Cardiac septum (tissue), 1 donor: ENCODE measurements around the gene GNAS-AS1. TPM values are rescaled to one million over a fixed set of nuclear protein-coding genes. Genes with fewer than 3 reads are reported as not detected.

ENCODE experiments used
- DNase-seq: peaks from one replicate; pipeline ENCODE4 v3.0.0-alpha.2; 2020; ENCODE audit warnings: low spot score
- intact Hi-C: fragments of 100-400 bp; cut with DNase I; formaldehyde crosslinking; loops from one replicate; pipeline ENCODE4 v1.14.0; 2022
- total RNA-seq: library from RNA; stranded (reverse); fragmentation: NEBNext Ultra II Directional; extraction: Animal tissue kit (Norgen Biotek cat#: 25700); gene quantifications from one replicate; pipeline ENCODE4 v1.2.1, GENCODE V29; 2021
- donor health status: DM: no; HTN: no; CAD: no.

Gene GNAS-AS1
- total RNA-seq, 1 donor from 2014 or later: 0.75 TPM

- intact Hi-C loops: loop anchor here (5.0 kb wide), 2 partner anchors 534 to 629 kb away; no protein-coding TSS in a partner anchor
- DNase-seq: no peak
Measured at GRCh38 chr20:58868795-58869194, 18.1 kb upstream of the GNAS-AS1 start.

DNA sequence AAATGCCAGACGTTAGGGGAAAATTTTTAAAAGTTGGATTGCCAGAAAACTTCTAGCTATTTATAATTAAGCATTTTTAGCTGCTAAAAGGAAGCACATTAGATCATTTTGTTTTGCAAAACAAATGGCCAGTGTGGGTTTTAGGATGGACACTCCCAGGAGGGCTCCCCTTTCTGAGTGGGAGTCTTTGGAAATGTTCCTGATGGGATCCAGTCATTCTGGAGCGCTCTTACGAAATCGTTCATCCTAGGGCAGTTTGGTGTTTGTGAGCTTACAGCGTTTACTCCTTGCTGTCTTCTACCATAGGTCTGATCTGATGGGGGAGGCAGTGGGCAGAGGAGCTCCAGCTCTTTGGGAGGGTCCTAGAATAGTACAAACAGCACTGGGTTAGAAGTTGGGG lies 16.5 kb upstream of the GNAS-AS1 start:
- DNase-seq: no peak
- intact Hi-C loops: loop anchor here (5.0 kb wide), 2 partner anchors 535 to 630 kb away; no protein-coding TSS in a partner anchor

DNA sequence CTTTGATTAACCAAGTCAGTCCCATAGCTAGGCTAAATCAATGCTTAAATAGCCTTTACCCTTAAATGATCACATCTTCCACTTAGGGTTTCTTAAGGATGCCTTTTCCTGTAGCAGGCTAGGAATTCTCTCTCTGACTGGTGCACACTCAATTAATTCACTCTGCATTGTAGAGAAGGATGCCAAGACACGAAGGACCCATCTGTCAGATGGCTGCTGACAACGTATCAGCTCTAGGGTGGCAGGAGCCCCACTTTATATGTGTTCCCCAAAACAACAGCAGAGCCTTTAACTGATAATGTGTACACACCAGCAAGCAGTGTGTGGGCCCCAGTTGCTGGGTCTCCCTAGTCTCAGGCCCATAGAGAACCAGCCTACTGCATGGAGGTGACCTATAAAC lies 15.1 kb upstream of the GNAS-AS1 start:
- intact Hi-C loops: loop anchor here (5.0 kb wide), 2 partner anchors 536 to 631 kb away; no protein-coding TSS in a partner anchor
- DNase-seq: no peak

DNA sequence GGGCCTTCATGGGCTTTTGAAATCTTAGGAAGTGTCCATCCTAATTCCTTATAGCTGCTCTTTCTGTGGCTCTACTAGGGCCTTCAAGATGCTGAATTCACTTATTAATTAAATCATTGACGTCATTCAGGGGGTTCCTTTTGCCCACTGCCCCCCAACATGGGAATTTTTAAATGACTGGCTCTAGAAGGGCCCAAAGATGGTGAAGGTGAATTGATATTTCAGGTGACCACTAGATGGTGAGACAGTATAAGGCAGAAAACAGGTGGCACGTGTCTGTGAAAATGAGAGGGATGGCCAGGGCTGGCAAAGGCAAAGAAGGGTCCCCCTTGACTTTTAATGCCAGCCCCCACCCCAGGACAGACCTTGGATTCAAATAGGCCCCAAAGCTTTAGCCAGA lies 13.6 kb upstream of the GNAS-AS1 start:
- intact Hi-C loops: no loop called here
- DNase-seq: no peak

DNA sequence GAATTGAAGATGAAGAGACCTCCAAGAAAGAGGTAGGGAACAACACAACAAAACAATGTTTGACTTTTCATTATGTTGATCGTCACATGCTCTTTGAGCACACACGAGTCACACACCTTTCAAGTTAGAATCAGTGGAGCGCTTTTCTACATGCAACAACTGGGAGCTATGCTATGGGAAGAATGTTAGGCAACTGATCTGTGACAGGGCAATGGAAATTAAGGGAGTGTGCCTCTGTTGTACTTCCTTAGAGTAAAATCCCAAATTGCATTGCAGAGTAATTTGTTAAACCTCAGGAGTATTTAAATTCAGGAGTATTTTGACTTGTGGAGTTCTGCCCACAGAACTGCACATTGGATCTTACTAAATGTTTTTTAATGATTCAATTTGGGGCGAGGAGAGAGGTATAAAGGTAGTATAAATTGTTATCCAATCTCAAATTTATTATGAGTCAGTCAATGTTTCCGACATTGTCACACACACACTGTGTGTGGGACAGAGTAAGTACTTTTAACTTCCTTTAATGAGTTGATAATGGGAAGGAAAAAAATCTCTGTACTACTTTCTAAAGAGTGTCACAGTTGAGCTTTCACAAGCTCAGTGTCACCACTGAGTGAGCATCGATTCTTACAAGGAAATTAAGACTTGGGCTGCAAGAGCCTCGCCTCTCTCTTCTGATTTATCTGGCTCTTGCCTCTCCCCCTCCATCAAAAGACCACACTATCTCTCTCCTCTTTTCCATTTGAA lies 12.5 kb upstream of the GNAS-AS1 start:
- no peak for DNase-seq
- intact Hi-C loops: no loop called here

DNA sequence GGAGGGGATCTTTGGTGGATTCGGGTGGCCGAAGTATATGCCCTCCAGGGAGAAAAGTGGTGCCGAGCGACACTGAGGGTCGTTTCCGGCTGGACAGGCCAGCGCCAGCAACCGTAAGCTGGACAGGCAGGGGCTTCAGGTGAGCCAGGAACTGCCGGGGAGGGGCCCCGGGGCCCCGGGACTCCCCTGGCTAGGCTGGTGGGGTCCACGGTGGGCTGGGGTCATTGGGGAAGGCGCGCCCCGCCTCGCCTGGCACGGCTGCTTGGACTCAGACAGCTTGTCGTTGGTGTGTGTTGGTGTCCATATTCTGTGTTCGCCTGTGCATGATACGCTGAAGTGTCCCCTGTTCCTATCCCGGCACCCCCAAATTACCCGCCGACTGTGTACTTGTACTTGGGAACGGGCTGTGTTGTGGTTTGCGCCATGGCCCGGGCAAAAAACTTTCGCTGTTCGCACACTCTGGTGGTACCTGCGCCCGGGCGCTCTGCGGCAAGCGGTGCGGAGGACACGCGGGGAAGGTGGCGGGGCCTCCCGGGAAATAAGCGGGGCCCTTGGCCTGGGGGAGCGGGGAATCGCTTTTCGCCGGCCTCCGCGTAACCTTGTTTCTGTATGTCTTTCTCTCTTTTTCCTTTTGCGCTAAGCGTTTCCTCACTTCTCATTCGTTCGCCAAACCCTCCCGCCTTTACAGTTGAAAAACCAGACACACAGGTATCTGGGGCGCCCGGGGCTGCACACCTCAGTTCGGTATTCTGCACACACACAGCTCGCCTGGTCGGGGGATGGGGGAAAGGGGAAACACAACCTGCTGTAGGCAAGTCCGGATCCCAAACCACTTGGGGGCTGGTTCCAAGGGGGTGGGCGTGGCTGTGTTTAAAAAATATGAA lies 5.0 kb upstream of the GNAS-AS1 start:
- no peak for DNase-seq
- intact Hi-C loops: loop anchor here (10.0 kb wide), 2 partner anchors 201 to 621 kb away; partner anchors contain the start of gene STX16

DNA sequence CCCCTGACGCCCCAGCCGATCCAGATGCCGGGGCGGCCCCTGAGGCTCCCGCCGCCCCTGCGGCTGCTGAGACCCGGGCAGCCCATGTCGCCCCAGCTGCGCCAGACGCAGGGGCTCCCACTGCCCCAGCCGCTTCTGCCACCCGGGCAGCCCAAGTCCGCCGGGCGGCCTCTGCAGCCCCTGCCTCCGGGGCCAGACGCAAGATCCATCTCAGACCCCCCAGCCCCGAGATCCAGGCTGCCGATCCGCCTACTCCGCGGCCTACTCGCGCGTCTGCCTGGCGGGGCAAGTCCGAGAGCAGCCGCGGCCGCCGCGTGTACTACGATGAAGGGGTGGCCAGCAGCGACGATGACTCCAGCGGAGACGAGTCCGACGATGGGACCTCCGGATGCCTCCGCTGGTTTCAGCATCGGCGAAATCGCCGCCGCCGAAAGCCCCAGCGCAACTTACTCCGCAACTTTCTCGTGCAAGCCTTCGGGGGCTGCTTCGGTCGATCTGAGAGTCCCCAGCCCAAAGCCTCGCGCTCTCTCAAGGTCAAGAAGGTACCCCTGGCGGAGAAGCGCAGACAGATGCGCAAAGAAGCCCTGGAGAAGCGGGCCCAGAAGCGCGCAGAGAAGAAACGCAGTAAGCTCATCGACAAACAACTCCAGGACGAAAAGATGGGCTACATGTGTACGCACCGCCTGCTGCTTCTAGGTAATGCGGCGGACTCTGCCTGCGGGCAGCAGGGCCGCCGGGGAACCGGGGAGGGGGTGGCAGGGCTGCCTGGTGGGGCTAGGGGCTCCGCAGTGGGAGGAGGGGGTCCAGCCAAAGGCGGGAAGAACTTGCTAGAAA lies 4.2 kb upstream of the GNAS-AS1 start:
- DNase-seq: no peak
- intact Hi-C loops: loop anchor here (10.0 kb wide), 2 partner anchors 200 to 620 kb away; partner anchors contain the start of gene STX16

- no peak for DNase-seq
- intact Hi-C loops: loop anchor here (10.0 kb wide), 2 partner anchors 199 to 619 kb away; partner anchors contain the start of gene STX16
Measured at GRCh38 chr20:58853976-58854637, 3.4 kb upstream of the GNAS-AS1 start.

DNA sequence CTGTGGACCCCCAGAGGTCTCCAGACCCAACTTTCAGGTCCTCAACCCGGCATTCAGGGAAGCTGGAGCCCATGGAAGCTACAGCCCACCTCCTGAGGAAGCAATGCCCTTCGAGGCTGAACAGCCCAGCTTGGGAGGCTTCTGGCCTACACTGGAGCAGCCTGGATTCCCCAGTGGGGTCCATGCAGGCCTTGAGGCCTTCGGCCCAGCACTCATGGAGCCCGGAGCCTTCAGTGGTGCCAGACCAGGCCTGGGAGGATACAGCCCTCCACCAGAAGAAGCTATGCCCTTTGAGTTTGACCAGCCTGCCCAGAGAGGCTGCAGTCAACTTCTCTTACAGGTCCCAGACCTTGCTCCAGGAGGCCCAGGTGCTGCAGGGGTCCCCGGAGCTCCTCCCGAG lies 2.8 kb upstream of the GNAS-AS1 start:
- no peak for DNase-seq
- intact Hi-C loops: loop anchor here (10.0 kb wide), 2 partner anchors 199 to 619 kb away; partner anchors contain the start of gene STX16

DNA sequence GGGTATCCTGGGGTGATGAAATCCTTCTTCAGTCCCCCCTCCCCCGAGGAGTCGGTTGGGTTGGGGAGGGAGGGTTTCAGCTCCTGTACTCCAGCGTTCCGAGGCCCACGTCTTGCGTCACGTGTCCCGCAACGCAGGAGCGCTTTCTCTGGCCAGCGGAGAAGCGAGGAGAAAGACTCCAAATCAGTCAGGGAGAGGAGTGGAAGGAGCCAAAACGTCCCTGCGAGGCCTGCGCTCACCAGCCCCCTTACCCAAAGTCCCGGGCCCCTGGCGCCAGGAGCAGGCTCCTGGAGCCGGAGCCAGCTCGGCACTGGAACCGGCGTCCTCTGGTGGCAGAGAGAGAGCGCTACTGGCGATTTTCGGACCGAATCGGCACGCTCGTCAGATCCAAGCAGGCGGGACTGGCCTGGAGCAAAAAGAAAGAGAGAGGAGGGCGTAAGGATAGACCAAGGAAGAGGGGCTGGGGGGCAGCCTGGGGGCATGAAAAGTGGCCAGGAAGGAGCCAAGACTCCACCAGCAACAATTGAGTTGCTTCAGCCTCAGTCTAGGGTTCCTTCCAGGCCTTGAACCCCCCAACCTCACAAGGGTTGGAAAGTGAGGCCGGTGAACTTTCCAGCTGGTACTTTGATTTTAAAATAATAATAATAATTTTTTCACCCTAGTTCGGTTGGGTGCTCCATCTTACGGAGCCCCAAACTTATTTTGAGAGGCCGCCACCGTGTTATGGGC lies 2.0 kb upstream of the GNAS-AS1 start, which contains the start of gene GNAS:
GNAS (plus strand) TSS at position 174 of the 729 bp plus-strand sequence.
- intact Hi-C loops: loop anchor here (10.0 kb wide), 2 partner anchors 198 to 618 kb away; partner anchors contain the start of gene STX16
- DNase-seq: no peak

DNA sequence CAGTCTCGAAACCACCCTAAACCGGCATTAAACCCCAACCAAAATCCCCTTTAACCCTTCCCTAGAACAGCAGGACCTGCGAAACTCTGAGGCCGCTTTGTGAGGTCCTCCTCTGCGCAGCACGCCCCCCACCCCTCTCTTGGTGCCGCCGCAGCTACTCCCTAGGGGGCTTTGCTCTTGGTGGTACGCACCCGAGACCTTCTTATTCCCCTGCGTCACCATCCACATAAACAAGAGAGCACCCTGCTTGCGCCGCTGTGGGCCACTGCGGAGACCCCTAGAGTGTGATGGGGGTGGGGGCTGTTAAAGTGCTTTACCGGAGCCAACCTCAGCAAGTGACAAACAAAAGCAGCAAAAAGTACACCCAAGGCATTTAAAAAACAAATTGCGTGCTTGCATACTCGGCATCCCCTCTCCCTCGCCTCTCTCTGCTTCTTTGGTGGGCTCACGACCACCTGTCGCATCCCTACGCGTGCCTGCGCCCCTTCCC lies 1.3 kb upstream of the GNAS-AS1 start:
- DNase-seq: no peak
- intact Hi-C loops: loop anchor here (10.0 kb wide), 2 partner anchors 197 to 617 kb away; partner anchors contain the start of gene STX16

DNA sequence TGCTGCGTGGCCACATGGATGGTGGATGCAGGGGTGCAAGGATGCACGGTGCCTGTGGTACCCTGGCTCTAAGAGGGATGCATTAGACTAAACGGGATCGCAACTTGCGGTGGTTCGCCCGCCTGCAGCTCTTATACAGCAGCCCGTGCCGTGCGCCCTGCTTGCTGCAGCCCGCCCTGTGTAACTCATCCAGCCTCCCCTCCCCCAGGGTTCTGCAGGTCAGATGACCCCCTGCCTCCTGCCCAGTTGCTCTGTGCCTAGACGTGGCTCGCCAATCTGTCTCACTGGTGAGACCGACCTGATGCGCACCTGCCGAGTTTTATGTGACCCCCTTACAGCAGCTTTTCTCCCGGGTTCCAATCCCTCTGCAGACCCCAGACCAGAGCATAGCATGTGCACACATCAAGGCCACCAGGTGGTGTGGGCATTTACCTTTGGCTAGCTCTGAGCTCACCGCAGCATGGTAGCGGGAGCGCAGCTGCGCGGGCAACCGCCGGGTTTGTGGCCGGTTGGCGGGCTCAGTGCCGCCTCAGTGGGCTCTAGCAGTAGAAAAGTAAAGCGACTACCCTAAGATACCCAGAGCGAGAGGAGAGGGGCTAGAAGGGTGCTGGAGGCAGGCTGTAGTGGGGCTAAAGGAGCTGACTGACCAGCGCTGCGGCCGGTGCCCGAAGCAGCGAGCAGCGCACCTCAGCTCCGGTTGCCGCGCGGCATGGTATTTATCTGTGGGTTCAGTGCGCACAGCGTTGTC lies 693 bp upstream of the GNAS-AS1 start:
- intact Hi-C loops: loop anchor here (10.0 kb wide), 2 partner anchors 197 to 617 kb away; partner anchors contain the start of gene STX16
- DNase-seq: no peak

GRCh38 chr20:58847463-58847862 lies 3.2 kb downstream of the GNAS-AS1 start:
- DNase-seq: no peak
- intact Hi-C loops: no loop called here

DNA sequence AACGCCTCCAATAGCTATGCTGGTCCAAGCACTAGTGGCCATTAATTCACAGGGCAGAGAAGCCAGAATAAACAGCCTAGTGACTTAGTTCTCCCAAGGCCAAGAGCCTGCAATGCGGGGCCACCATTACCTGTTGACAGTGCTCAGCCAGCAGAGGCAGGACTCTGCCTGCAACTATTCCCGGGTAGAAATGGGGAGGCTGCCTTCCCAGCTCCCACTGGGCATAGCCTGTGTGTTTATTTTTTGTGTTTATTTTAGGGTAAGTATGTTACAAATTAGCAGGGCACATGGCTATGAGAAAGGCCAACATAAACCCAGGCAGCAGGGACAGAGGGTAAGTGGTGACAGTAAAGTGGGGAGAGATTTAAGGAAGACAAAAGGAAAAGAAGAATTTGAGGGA lies 5.0 kb downstream of the GNAS-AS1 start:
- intact Hi-C loops: no loop called here
- no peak for DNase-seq

DNA sequence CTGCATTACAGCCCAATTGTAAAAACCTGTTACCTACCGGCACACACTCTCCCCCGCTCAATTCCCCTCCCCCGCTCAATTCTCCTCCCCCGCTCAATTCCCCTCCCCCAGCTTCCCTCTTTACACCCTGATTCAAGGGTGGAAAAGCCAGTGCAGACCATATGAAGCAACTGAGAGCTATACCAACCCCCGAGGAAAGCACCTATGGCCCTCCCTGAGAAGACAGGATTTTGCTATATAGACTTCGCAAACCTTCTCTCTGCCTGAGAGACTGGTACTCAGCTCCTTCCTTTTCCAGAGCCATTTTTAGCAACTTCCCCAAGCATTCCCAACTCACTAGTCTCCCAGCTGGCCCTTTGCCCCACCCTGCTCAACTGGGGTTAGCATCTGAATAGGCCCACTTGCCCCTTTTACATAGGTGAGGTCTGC lies 7.6 kb downstream of the GNAS-AS1 start:
- intact Hi-C loops: no loop called here

DNA sequence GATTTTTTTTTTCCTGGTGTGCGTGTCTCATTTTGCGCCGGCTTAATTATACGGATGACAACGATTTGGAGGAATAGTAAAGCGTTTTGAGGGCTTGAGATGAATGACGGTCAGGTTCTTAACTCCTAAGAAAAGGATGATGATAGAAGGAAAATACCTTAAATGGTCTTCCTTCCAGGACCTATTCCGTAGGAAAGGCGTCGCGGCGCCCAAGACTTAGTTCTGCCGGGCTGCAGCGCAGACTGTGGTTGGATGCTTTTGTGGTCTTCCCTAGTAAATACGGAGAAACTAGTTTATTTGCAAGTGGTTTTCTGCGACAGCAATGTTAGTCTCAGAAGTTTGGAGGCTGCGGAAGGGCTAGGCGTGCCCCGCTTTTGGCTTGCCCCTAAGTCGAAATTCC lies 8.4 kb downstream of the GNAS-AS1 start:
- intact Hi-C loops: no loop called here
- DNase-seq: no peak

More for the DNA sequence above, 7.6 kb downstream of the GNAS-AS1 start:
- DNase-seq: no peak
